CD8-positive, alpha-beta memory T cell (primary cell): Measurements from ENCODE around the gene TMEM69. TPM values are rescaled to one million over a fixed set of nuclear protein-coding genes. Genes with fewer than 3 reads are reported as not detected.
A peak's percentile ranks its signal among the peaks of the same experiment; 100 is the strongest.

Experiments used
- CTCF ChIA-PET: fragments of 350-600 bp; sonication (Branson Sonifier 250); formaldehyde crosslinking; loops from one replicate; lab custom pipeline; 2021; ENCODE audit warnings: antibody characterized with exemption; lab: Charles Lee
- POLR2A ChIA-PET: fragments of 350-600 bp; sonication (Branson Sonifier 250); formaldehyde crosslinking; loops from one replicate; lab custom pipeline; 2021; ENCODE audit warnings: antibody characterized with exemption; lab: Charles Lee
- DNase-seq, 5 donors: peaks; one replicate each; pipeline versions ENCODE4 v3.0.0 to v3.0.0-alpha.2; 2020 to 2022; ENCODE audit warnings: mixed read lengths in 1 of 5
- H3K27ac ChIP-seq: one replicate; pipeline ENCODE4 v1.7.0; 2013; ENCODE audit warnings: low read depth, mild to moderate bottlenecking, low read length, moderate library complexity
- H3K27me3 ChIP-seq: 2 replicates; pipeline ENCODE4 v1.7.0; 2013; ENCODE audit warnings: low read length, mild to moderate bottlenecking; ENCODE audit not compliant: insufficient read depth, poor library complexity, severe bottlenecking
- H3K36me3 ChIP-seq: 2 replicates; pipeline ENCODE4 v1.7.0; 2013; ENCODE audit warnings: mild to moderate bottlenecking, low read length, moderate library complexity; ENCODE audit not compliant: insufficient read depth
- H3K4me1 ChIP-seq: 2 replicates; pipeline ENCODE4 v1.7.0; 2013; ENCODE audit warnings: mild to moderate bottlenecking, low read length, moderate library complexity; ENCODE audit not compliant: insufficient read depth
- H3K4me3 ChIP-seq: 2 replicates; pipeline ENCODE4 v1.7.0; 2013; ENCODE audit warnings: mild to moderate bottlenecking, low read length
- H3K9me3 ChIP-seq: 2 replicates; pipeline ENCODE4 v1.7.0; 2013; ENCODE audit warnings: mild to moderate bottlenecking, low read length
- H3K27ac Mint-ChIP-seq, 8 donors: one replicate each; pipeline ENCODE4 v1.8.0; 2020 to 2021; ENCODE audit warnings: mixed read lengths in 8 of 8, mild to moderate bottlenecking in 6 of 8, inconsistent platforms in 3 of 8, moderate library complexity in 3 of 8
- H3K27me3 Mint-ChIP-seq, 2 donors: one replicate each; pipeline ENCODE4 v1.8.0; 2020 to 2021; ENCODE audit warnings: mixed read lengths in 2 of 2, mild to moderate bottlenecking in 1 of 2, moderate library complexity in 1 of 2
- H3K36me3 Mint-ChIP-seq, 3 donors: one replicate each; pipeline ENCODE4 v1.8.0; 2020 to 2021; ENCODE audit warnings: mixed read lengths in 3 of 3, inconsistent platforms in 1 of 3, mild to moderate bottlenecking in 1 of 3
- H3K4me1 Mint-ChIP-seq, 3 donors: one replicate each; pipeline ENCODE4 v1.8.0; 2020 to 2021; ENCODE audit warnings: mixed read lengths in 3 of 3, inconsistent platforms in 1 of 3, mild to moderate bottlenecking in 1 of 3
- H3K4me3 Mint-ChIP-seq, 7 donors: one replicate each; pipeline ENCODE4 v1.8.0; 2020 to 2021; ENCODE audit warnings: mixed read lengths in 7 of 7, mild to moderate bottlenecking in 6 of 7, moderate library complexity in 4 of 7, inconsistent platforms in 2 of 7
- H3K9me3 Mint-ChIP-seq, 5 donors: one replicate each; pipeline ENCODE4 v1.8.0; 2020 to 2022; ENCODE audit warnings: mixed read lengths in 5 of 5, mild to moderate bottlenecking in 3 of 5, moderate library complexity in 2 of 5, inconsistent platforms in 1 of 5
- polyA plus RNA-seq: library from polyadenylated mRNA; unstranded; fragments of 300-500 nt; fragmentation: Illumina TruSeq; gene quantifications from one replicate; pipeline ENCODE4 v1.2.3, GENCODE V29; 2021
- total RNA-seq, 2 experiments: library from RNA; stranded (reverse); gene quantifications; one replicate each; pipeline ENCODE4 v1.2.3, GENCODE V29; 2021

TMEM69 gene
- total and polyA plus RNA-seq, 3 experiments from 2014 or later: 33.7 to 45.8 (median 45.2) TPM

GRCh38 chr1:45656573-45657226 lies 31.3 kb upstream of the TMEM69 start:
- peaks cover 5 to 87% (median 19%) of the 10 kb centered on the region in 3 donors for H3K36me3 Mint-ChIP-seq
- H3K4me3 Mint-ChIP-seq: peak overlapping the region in 1 of 7 donors; percentile 40
- Histone ChIP-seq H3K4me3 (no peak overlapping the region), H3K27me3 (no peaks in the 10 kb centered on the region), H3K4me1 (no peaks in the 10 kb centered on the region), H3K9me3 (no peaks in the 10 kb centered on the region), H3K36me3 (peaks cover 63% of the 10 kb centered on the region), H3K27ac (no peak overlapping the region)
- H3K27me3 Mint-ChIP-seq: no peaks in the 10 kb centered on the region
- no peak for DNase-seq
- CTCF ChIA-PET: no interaction called here
- POLR2A ChIA-PET: no interaction called here
- H3K27ac Mint-ChIP-seq: peak overlapping the region in 1 of 8 donors; percentile 22
- H3K9me3 Mint-ChIP-seq: no peaks in the 10 kb centered on the region
- H3K4me1 Mint-ChIP-seq: peaks cover 0 to 14% (median 5%) of the 10 kb centered on the region in 3 donors

- Histone ChIP-seq H3K27me3 (no peaks in the 10 kb centered on the region), H3K36me3 (peaks cover 54% of the 10 kb centered on the region), H3K4me3 (no peak overlapping the region), H3K27ac (no peak overlapping the region), H3K4me1 (no peaks in the 10 kb centered on the region), H3K9me3 (no peaks in the 10 kb centered on the region)
- no peak for DNase-seq
- Mint-ChIP-seq H3K4me3 (no peak overlapping the region), H3K4me1 (peaks cover 6 to 27% (median 14%) of the 10 kb centered on the region in 3 donors), H3K36me3 (peaks cover 5 to 77% (median 15%) of the 10 kb centered on the region in 3 donors), H3K27ac (peak overlapping the region in 2 of 8 donors; percentile 1 to 44), H3K27me3 (no peaks in the 10 kb centered on the region), H3K9me3 (no peaks in the 10 kb centered on the region)
- POLR2A ChIA-PET: interaction anchor here (0.6 to 1.0 kb wide), 2 partner anchors 28 to 274 kb away, joined by 3 read pairs; partner anchors contain the start of gene GPBP1L1
- CTCF ChIA-PET: no interaction called here
Observed at GRCh38 chr1:45658171-45658570, 29.8 kb upstream of the TMEM69 start.

GRCh38 chr1:45659222-45659621 lies 28.8 kb upstream of the TMEM69 start:
- H3K36me3 Mint-ChIP-seq: peaks cover 5 to 77% (median 15%) of the 10 kb centered on the region in 3 donors

GRCh38 chr1:45660336-45660735 lies 27.6 kb upstream of the TMEM69 start:
- POLR2A ChIA-PET: no interaction called here

More at GRCh38 chr1:45659222-45659621, 28.8 kb upstream of the TMEM69 start:
- CTCF ChIA-PET: no interaction called here
- no peak for DNase-seq
- Histone ChIP-seq H3K4me3 (no peak overlapping the region), H3K9me3 (no peaks in the 10 kb centered on the region), H3K36me3 (peaks cover 54% of the 10 kb centered on the region), H3K4me1 (no peaks in the 10 kb centered on the region), H3K27me3 (no peaks in the 10 kb centered on the region), H3K27ac (no peak overlapping the region)
- no peak overlapping the region for H3K27ac Mint-ChIP-seq
- H3K4me1 Mint-ChIP-seq: peaks cover 9 to 31% (median 19%) of the 10 kb centered on the region in 3 donors
- H3K27me3 Mint-ChIP-seq: no peaks in the 10 kb centered on the region
- no peak overlapping the region for H3K4me3 Mint-ChIP-seq
- H3K9me3 Mint-ChIP-seq: no peaks in the 10 kb centered on the region
- POLR2A ChIA-PET: no interaction called here

GRCh38 chr1:45666836-45667235 lies 21.1 kb upstream of the TMEM69 start:
- Histone ChIP-seq H3K9me3 (no peaks in the 10 kb centered on the region), H3K4me3 (no peak overlapping the region), H3K36me3 (no peaks in the 10 kb centered on the region), H3K4me1 (peaks cover 9% of the 10 kb centered on the region), H3K27me3 (no peaks in the 10 kb centered on the region), H3K27ac (no peak overlapping the region)
- H3K36me3 Mint-ChIP-seq: peaks cover 0 to 21% (median 2%) of the 10 kb centered on the region in 3 donors
- H3K27me3 Mint-ChIP-seq: no peaks in the 10 kb centered on the region
- POLR2A ChIA-PET: no interaction called here
- H3K27ac Mint-ChIP-seq: peak overlapping the region in 1 of 8 donors; percentile 48
- no peaks in the 10 kb centered on the region for H3K9me3 Mint-ChIP-seq
- peaks cover 51 to 74% (median 66%) of the 10 kb centered on the region in 3 donors for H3K4me1 Mint-ChIP-seq
- CTCF ChIA-PET: no interaction called here
- DNase-seq: no peak
- H3K4me3 Mint-ChIP-seq: no peak overlapping the region

More at GRCh38 chr1:45660336-45660735, 27.6 kb upstream of the TMEM69 start:
- H3K9me3 ChIP-seq: no peaks in the 10 kb centered on the region
- no peak overlapping the region for H3K4me3 Mint-ChIP-seq
- peak overlapping the region in 2 of 8 donors; percentile 10 to 29 for H3K27ac Mint-ChIP-seq
- peaks cover 5 to 70% (median 13%) of the 10 kb centered on the region in 3 donors for H3K36me3 Mint-ChIP-seq
- H3K36me3 ChIP-seq: peaks cover 43% of the 10 kb centered on the region
- DNase-seq: no peak
- CTCF ChIA-PET: no interaction called here
- H3K9me3 Mint-ChIP-seq: no peaks in the 10 kb centered on the region
- no peaks in the 10 kb centered on the region for H3K4me1 ChIP-seq
- no peaks in the 10 kb centered on the region for H3K27me3 Mint-ChIP-seq
- peaks cover 12 to 36% (median 23%) of the 10 kb centered on the region in 3 donors for H3K4me1 Mint-ChIP-seq
- H3K27ac ChIP-seq: no peak overlapping the region
- H3K4me3 ChIP-seq: no peak overlapping the region
- no peaks in the 10 kb centered on the region for H3K27me3 ChIP-seq

GRCh38 chr1:45667321-45668111 lies 20.5 kb upstream of the TMEM69 start:
- POLR2A ChIA-PET: interaction anchor here (0.6 kb wide), 1 partner anchor 31 kb away, joined by 5 read pairs; no protein-coding TSS in a partner anchor
- Mint-ChIP-seq H3K36me3 (peaks cover 0 to 21% (median 2%) of the 10 kb centered on the region in 3 donors), H3K4me1 (peaks cover 51 to 71% (median 66%) of the 10 kb centered on the region in 3 donors), H3K9me3 (no peaks in the 10 kb centered on the region), H3K27me3 (no peaks in the 10 kb centered on the region), H3K4me3 (peak overlapping the region in 2 of 7 donors; percentile 6 to 9), H3K27ac (peak overlapping the region in 4 of 8 donors; percentile 49 to 61 (median 57))
- Histone ChIP-seq H3K9me3 (no peaks in the 10 kb centered on the region), H3K27ac (no peak overlapping the region), H3K4me3 (no peak overlapping the region), H3K36me3 (no peaks in the 10 kb centered on the region), H3K4me1 (peaks cover 9% of the 10 kb centered on the region), H3K27me3 (no peaks in the 10 kb centered on the region)
- CTCF ChIA-PET: no interaction called here
- DNase-seq: no peak

- Histone ChIP-seq H3K4me3 (no peak overlapping the region), H3K9me3 (no peaks in the 10 kb centered on the region), H3K36me3 (no peaks in the 10 kb centered on the region), H3K4me1 (peaks cover 9% of the 10 kb centered on the region), H3K27ac (no peak overlapping the region), H3K27me3 (no peaks in the 10 kb centered on the region)
- POLR2A ChIA-PET: interaction anchor here (0.6 kb wide), 1 partner anchor 30 kb away, joined by 5 read pairs; no protein-coding TSS in a partner anchor
- peak overlapping the region in 2 of 8 donors; percentile 33 to 41 for H3K27ac Mint-ChIP-seq
- CTCF ChIA-PET: no interaction called here
- no peak overlapping the region for H3K4me3 Mint-ChIP-seq
- H3K27me3 Mint-ChIP-seq: no peaks in the 10 kb centered on the region
- peaks cover 53 to 71% (median 67%) of the 10 kb centered on the region in 3 donors for H3K4me1 Mint-ChIP-seq
- DNase-seq: no peak
- H3K9me3 Mint-ChIP-seq: no peaks in the 10 kb centered on the region
- H3K36me3 Mint-ChIP-seq: peaks cover 0 to 24% (median 2%) of the 10 kb centered on the region in 3 donors
Observed at GRCh38 chr1:45668526-45668925, 19.5 kb upstream of the TMEM69 start.
